Calu3 (cell line): ENCODE measurements around the gene RFT1. TPM values are rescaled to one million over a fixed set of nuclear protein-coding genes. Genes with fewer than 3 reads are reported as not detected.

ENCODE experiments used
- BruUV-seq: library from RNA; stranded (reverse); fragments of 400-500 nt; replicated peaks from 2 replicates; lab custom pipeline; 2021; lab: Mats Ljungman, UMichigan
- CTCF ChIA-PET: fragments of 300-600 bp; sonication (Branson Sonifier 250); formaldehyde crosslinking; loops from one replicate; lab custom pipeline; 2022; ENCODE audit warnings: antibody characterized with exemption; lab: Charles Lee
- DNase-seq: peaks from one replicate; pipeline ENCODE4 v3.0.0; 2022
- H3K27ac Mint-ChIP-seq: one replicate; pipeline ENCODE4 v1.8.0; 2022; ENCODE audit warnings: mixed read lengths; ENCODE audit not compliant: unreplicated experiment
- H3K27me3 Mint-ChIP-seq: one replicate; pipeline ENCODE4 v1.8.0; 2022; ENCODE audit warnings: mixed read lengths; ENCODE audit not compliant: unreplicated experiment
- H3K36me3 Mint-ChIP-seq: one replicate; pipeline ENCODE4 v1.8.0; 2022; ENCODE audit warnings: mild to moderate bottlenecking, moderate library complexity, mixed read lengths; ENCODE audit not compliant: insufficient read depth, unreplicated experiment
- H3K4me1 Mint-ChIP-seq: one replicate; pipeline ENCODE4 v1.8.0; 2022; ENCODE audit warnings: mild to moderate bottlenecking, low read depth, mixed read lengths; ENCODE audit not compliant: unreplicated experiment
- H3K4me3 Mint-ChIP-seq: one replicate; pipeline ENCODE4 v1.8.0; 2022; ENCODE audit warnings: mild to moderate bottlenecking, low read depth, moderate library complexity, mixed read lengths; ENCODE audit not compliant: unreplicated experiment
- H3K9me3 Mint-ChIP-seq: one replicate; pipeline ENCODE4 v1.8.0; 2022; ENCODE audit warnings: low read depth, mixed read lengths; ENCODE audit not compliant: unreplicated experiment
- intact Hi-C: fragments of 100-400 bp; cut with micrococcal nuclease; formaldehyde crosslinking; loops from one replicate; pipeline ENCODE4 v1.10.0; 2022; ENCODE audit not compliant: unreplicated experiment
- total RNA-seq: library from RNA; stranded (reverse); gene quantifications from 2 replicates; pipeline ENCODE4 v1.2.3, GENCODE V29; 2022
- TF ChIP-seq, protein P1 (sequence below): fragments of 200-600 bp; IDR thresholded peaks from one replicate; pipeline ENCODE4 v1.8.0; 2022; ENCODE audit warnings: antibody characterized with exemption; ENCODE audit not compliant: unreplicated experiment

RFT1 gene
- total RNA-seq, 1 experiment from 2014 or later: 35.0 TPM

DNA sequence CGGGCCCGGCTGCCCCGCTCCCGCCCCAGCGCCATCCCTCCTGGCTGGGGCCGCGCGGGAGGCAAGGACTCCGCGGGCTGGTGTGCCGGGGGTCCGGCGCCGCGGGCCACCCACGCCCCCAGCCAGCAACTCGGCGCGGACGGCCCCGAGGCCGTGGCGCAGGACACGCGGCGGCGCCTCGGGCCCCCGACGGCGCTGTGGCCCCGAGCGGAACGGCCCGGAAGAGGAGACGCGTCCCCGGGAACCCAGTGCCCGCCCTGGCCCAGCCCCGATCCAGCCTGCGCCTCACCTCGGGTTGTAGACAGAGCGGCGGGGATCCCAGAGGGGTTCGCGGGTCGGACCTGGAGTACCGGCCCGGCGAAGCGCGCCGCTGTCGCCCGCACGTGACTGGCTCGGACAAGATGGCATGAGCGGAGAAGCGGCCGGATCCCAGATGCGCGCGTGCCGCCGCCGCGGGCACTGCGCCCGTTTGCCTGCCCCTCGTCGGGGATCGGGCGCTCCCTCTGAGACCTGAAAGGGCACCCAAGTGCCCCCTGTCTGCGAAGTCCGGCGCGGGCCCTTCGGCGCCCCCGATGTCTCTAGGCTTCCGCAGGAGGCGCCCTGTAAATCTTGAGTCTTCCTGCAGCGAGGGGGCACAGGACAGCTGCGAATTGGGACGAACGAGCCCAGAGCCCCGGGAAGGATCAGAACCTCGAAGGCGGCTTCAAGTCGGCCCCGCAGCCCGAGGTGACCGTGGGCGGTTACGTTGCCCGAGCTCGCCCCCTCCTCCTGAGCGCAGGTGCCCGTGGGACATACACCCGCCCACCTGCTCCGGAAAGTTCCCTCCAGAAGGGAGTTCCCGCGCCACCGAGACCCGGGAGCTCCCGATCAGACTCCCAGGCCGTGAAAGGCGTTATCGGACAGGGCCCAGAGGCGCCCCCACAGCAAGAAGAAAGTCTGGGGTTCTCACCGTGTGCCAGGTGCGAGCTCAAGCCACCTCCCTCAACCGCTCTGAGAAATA lies 83.8 kb downstream of the RFT1 start:
- CTCF ChIA-PET: interaction anchor here (0.9 to 1.1 kb wide), 4 partner anchors 9 to 47 kb away, joined by 3 to 4 read pairs (median 3); no protein-coding TSS in a partner anchor
- intact Hi-C loops: no loop called here
- Mint-ChIP-seq H3K27ac (peak overlapping the region; percentile 75), H3K4me3 (peak overlapping the region; percentile 88), H3K36me3 (peaks cover 32% of the 10 kb centered on the region), H3K4me1 (peaks cover 8% of the 10 kb centered on the region), H3K9me3 (no peaks in the 10 kb centered on the region), H3K27me3 (no peaks in the 10 kb centered on the region)
- TF ChIP-seq, protein P1, sequence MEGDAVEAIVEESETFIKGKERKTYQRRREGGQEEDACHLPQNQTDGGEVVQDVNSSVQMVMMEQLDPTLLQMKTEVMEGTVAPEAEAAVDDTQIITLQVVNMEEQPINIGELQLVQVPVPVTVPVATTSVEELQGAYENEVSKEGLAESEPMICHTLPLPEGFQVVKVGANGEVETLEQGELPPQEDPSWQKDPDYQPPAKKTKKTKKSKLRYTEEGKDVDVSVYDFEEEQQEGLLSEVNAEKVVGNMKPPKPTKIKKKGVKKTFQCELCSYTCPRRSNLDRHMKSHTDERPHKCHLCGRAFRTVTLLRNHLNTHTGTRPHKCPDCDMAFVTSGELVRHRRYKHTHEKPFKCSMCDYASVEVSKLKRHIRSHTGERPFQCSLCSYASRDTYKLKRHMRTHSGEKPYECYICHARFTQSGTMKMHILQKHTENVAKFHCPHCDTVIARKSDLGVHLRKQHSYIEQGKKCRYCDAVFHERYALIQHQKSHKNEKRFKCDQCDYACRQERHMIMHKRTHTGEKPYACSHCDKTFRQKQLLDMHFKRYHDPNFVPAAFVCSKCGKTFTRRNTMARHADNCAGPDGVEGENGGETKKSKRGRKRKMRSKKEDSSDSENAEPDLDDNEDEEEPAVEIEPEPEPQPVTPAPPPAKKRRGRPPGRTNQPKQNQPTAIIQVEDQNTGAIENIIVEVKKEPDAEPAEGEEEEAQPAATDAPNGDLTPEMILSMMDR: peak; percentile 59
- peak; percentile 82 for DNase-seq
- no TSS peak for BruUV-seq

DNA sequence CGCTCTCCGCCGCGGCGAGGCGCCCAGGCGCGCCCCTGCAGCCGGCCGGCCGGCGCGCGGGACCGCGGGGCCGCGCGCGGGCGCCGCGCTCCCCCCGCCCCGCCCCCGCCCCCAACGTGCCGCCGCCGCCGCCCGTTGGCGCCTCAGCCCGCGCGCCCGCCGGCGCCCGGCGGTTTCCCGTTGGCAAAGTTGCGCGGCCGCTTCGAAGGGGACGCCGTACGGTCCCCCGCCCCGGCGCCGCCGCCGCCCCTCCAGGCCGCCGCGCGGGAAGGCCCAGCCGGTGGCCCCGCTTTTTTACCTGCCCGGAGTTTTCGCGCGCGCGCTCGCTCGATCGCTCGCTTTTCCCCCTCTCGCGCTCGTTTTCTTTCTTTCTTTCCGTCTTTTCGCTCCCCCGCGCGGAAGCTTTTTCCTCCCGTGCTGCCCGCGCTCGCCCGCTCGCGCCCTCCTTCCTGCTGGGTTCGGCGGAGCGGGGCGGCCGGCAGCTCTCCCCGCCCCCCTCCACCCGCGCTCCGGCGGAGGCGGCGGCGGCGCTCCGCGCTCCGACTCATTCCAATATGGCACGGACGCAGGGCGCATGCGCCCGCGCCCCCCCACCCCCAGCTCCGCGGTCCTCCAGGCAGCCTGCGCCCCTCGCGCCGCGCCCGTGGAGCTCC lies 84.6 kb downstream of the RFT1 start, which contains the start of gene SFMBT1:
TSS of gene SFMBT1 (minus strand) at position 556 of the 653 bp plus-strand sequence. CDS start 76,945 bp downstream, outside the sequence.
- H3K9me3 Mint-ChIP-seq: no peaks in the 10 kb centered on the region
- CTCF ChIA-PET: no interaction called here
- peak; percentile 67 for DNase-seq
- peak within 1 kb of the TSS; percentile 88 for H3K4me3 Mint-ChIP-seq
- TF ChIP-seq, protein P1: no peak
- peaks cover 32% of the 10 kb centered on the region for H3K36me3 Mint-ChIP-seq
- intact Hi-C loops: no loop called here
- H3K27me3 Mint-ChIP-seq: no peaks in the 10 kb centered on the region
- H3K27ac Mint-ChIP-seq: peak within 1 kb of the TSS; percentile 75
- BruUV-seq: no TSS peak
- peaks cover 10% of the 10 kb centered on the region for H3K4me1 Mint-ChIP-seq

DNA sequence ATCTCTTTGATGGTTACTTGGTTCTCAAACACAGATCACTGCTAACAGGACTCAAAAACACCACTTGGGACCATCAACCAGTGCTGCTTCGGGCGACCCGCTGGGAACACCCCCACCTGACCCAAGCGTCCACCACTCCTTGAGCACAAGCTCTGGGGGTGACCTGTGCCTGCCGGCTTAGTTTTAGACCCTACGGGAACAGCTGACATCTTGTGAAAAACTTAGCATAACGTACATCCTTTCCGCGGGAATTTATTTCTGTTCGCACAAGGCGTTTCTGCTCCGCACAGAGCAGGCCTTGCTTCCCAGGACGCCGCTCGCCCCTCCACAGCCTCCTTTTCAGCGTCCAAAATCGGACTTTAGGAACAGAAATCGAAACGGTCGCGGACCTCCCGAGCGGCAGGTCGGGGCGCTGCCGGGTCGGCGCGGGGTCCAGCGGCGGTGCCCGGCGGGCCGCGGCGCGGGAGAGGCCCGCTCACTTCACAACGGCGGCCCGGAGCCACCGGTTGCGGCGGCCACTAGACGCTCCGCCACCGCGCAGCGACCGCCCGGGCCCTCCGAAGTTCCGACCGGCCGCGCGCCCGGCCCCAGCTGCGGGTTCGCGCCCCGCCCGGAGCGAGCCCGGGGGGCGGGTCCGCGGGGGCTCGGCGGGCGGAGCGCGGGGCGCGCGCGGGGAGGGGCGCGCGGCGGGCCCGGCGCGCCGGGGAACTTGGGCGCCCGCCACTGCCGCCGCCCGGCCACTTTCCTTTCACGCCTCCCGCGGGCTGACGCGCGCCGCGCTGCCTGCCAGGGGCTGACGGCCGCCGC lies 85.3 kb downstream of the RFT1 start:
- no peak overlapping the region for H3K27ac Mint-ChIP-seq
- intact Hi-C loops: loop anchor here (5.0 kb wide), 1 partner anchor 48 kb away; no protein-coding TSS in a partner anchor
- peak; percentile 63 for DNase-seq
- no peaks in the 10 kb centered on the region for H3K27me3 Mint-ChIP-seq
- BruUV-seq: no TSS peak
- H3K36me3 Mint-ChIP-seq: peaks cover 32% of the 10 kb centered on the region
- H3K4me1 Mint-ChIP-seq: peaks cover 17% of the 10 kb centered on the region
- CTCF ChIA-PET: no interaction called here
- no peaks in the 10 kb centered on the region for H3K9me3 Mint-ChIP-seq
- TF ChIP-seq, protein P1: no peak
- H3K4me3 Mint-ChIP-seq: peak overlapping the region; percentile 88

DNA sequence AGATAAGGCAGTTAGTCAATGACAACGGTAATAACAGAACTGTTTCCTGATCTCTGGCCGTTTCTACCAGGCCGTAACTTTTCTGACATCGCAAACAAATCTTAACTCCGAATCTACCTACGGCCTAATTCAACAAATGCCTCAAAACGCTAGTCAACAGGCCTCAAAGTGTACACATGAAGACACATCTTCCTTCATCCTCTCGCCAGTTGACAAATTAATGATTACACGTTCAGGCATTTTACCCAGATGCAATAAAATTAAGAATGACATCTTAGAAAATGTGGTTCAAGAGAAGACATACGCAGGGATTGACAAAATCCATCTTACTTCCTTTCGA lies 85.9 kb downstream of the RFT1 start:
- no peak for DNase-seq
- no peaks in the 10 kb centered on the region for H3K9me3 Mint-ChIP-seq
- TF ChIP-seq, protein P1: no peak
- H3K4me3 Mint-ChIP-seq: peak overlapping the region; percentile 88
- H3K27me3 Mint-ChIP-seq: no peaks in the 10 kb centered on the region
- peaks cover 32% of the 10 kb centered on the region for H3K36me3 Mint-ChIP-seq
- CTCF ChIA-PET: no interaction called here
- BruUV-seq: no TSS peak
- H3K27ac Mint-ChIP-seq: no peak overlapping the region
- peaks cover 18% of the 10 kb centered on the region for H3K4me1 Mint-ChIP-seq
- intact Hi-C loops: loop anchor here (5.0 kb wide), 1 partner anchor 47 kb away; no protein-coding TSS in a partner anchor
